HG02610 (cell line): ENCODE results near the gene PRPF39.
"Not testable (repeated sequence)": the region's sequence is repeated elsewhere in the genome, so short reads cannot be mapped to it uniquely, and the experiment has no call there.

Experiments used
- ATAC-seq: cut with Tn5 transposase; IDR thresholded peaks from one replicate; pipeline ENCODE4 v1.9.1; 2021; ENCODE audit warnings: mild to moderate bottlenecking, moderate library complexity; ENCODE audit not compliant: unreplicated experiment

The PRPF39 gene

DNA sequence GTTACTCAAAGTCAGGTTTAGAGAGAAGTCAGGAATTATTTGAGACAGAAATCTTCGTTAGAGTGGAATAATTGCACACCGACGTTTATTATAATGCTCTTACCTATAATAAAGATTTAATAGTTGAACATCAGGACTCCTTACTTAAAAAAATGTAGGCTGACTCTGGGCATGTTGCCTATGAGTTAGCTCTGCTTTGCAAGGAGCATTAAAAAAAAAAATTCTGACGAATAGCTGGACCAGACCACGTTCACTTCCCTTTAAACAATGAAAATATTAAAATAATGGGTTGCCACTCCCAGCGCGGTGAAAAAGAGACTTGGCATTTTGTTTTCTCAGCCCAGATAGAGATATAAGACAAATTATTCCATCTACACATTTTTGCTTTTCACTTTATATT is 51.2 kb downstream of the PRPF39 start:
- no peak for ATAC-seq

DNA sequence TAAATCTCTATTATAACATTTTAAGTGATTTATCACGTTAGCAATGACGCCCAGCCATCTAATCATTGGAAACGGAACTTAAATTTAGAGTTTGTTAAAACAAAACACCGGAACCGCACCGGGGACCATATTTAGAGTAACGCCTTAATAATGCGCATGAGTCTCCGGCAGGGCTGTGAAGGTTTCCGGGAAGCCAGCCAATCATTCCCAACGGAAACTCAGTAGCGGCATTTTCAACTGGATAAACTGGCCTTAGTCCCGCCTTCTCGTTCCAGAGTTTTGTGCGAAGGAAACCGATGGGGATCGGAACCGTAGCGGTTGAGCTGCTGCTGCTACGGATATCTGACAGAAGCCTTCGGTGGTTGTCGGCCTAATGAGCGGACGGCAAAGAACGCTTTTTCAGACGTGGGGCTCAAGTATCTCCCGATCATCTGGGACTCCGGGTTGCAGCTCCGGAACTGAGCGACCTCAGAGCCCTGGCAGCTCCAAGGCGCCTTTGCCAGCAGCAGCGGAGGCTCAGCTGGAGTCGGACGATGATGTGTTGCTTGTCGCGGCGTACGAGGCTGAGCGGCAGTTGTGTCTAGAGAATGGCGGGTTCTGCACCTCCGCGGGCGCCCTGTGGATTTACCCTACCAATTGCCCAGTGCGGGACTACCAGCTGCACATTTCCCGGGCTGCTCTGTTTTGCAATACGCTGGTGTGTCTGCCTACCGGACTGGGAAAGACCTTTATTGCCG is 51.9 kb downstream of the PRPF39 start, which contains the start of gene FANCM:
Gene FANCM (plus strand): TSS at position 272 of the 737 bp plus-strand sequence. CDS start 102 bp downstream, at position 374.
- ATAC-seq, result peak; percentile 39

- ATAC-seq, result no peak
These were observed 52.5 kb downstream of the PRPF39 start for GRCh38 chr14:45136399-45136798.

GRCh38 chr14:45140661-45141187 is 56.8 kb downstream of the PRPF39 start:
- ATAC-seq, result no peak

DNA sequence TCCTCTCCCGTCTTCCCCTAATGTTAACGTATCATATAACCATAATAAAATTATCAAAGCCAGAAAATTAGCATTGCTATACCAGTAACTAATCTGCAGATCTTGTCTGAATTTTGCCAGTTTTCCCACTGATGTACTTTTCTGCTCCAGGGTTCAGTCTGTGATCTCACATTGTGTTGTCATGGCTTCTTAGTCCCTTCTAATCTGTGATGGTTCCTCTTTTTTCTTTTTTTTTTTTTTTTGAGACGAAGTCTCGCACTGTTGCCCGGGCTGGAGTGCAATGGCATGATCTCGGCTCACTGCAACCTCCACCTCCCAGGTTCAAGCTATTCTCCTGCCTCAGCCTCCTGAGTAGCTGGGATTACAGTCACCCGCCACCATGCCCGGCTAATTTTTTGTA is 58.2 kb downstream of the PRPF39 start:
- ATAC-seq, result not testable (repeated sequence)

DNA sequence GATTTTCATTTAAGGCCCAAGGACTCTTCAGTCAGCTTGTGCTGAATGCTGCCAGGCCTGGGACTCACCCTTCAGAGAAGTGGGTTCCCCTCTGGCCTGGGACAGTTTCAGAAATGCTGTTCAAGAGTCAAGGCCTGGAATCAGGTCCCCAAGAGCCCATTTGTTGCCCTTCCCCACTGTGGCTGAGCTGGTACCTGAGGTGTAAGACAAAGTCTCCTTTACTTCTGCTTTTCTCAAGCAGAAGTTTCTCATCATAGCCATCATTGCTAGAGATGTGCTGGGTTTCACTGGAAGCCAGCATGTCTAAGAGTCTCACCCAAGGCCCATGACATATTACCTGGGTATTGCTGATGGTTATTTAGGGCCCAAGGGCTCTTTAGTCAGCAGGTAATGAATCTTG is 60.7 kb downstream of the PRPF39 start:
- peak; percentile 71 for ATAC-seq

GRCh38 chr14:45145214-45145613 is 61.3 kb downstream of the PRPF39 start:
- ATAC-seq, result peak; percentile 87

- no peak for ATAC-seq
These were observed 65.7 kb downstream of the PRPF39 start for GRCh38 chr14:45149602-45150001.

- ATAC-seq, result no peak
These were observed 66.5 kb downstream of the PRPF39 start for GRCh38 chr14:45150386-45150890.

DNA sequence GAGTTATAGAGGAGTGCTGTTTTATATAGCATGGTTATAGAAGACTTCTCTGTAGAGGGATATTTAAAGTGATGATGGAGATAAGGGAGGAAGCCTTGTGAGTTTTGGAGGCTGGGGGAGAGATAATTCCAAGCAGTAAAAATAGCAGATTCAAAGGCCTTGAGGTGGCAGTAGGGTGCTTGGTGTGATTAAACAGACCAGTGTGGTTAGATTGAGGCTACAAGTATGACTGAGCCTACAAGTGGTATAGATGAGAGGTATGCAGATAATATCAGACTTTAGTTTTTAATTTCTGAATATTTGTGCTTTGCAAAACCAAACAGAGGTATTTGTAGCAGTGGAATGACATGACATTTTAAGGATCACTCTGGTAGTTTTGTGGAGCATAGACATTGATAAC is 72.2 kb downstream of the PRPF39 start:
- peak; percentile 96 for ATAC-seq
